ENCODE data around the gene PPP1R12A. TPM values are rescaled to one million over a fixed set of nuclear protein-coding genes. Genes with fewer than 3 reads are reported as not detected.
"Not testable (repeated sequence)": the region's sequence is repeated elsewhere in the genome, so short reads cannot be mapped to it uniquely, and the experiment has no call there.

PPP1R12A gene
- total RNA-seq, 4 donors from 2014 or later, result 79.2 to 276 (median 92.6) TPM

- H3K36me3 ChIP-seq, result peaks cover 0 to 15% (median 0%) of the 10 kb centered on the region in 3 donors
Measured at GRCh38 chr12:79828924-79829323, 106.0 kb downstream of the PPP1R12A start.

DNA sequence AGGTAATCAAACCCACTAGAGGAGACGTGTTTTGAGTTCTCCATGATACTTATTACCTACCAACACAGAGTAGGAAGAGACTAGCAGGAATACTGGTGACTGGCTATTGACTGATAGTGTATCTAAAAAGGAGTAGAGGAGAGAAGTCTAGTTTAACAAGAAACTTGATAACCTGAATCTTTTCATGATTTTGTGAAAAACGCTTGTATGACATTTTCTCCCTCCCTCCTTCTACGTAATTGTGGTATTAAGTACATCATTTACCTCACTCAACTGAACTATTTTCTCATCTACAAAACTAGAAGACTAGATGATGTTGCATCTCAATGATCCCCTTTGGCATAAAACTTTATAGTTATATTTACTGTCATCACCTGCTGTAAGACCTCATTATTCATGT, 107.4 kb downstream of the PPP1R12A start:
- peaks cover 0 to 15% (median 0%) of the 10 kb centered on the region in 3 donors for H3K36me3 ChIP-seq
- no peaks in the 10 kb centered on the region for H3K27me3 ChIP-seq
- DNase-seq, result no peak
- H3K4me1 ChIP-seq, result peaks cover 0 to 4% (median 0%) of the 10 kb centered on the region in 4 donors
- no peak for TF ChIP-seq POLR2A (IDR thresholded peaks at IDR 0.05)
- TF ChIP-seq, protein P1, sequence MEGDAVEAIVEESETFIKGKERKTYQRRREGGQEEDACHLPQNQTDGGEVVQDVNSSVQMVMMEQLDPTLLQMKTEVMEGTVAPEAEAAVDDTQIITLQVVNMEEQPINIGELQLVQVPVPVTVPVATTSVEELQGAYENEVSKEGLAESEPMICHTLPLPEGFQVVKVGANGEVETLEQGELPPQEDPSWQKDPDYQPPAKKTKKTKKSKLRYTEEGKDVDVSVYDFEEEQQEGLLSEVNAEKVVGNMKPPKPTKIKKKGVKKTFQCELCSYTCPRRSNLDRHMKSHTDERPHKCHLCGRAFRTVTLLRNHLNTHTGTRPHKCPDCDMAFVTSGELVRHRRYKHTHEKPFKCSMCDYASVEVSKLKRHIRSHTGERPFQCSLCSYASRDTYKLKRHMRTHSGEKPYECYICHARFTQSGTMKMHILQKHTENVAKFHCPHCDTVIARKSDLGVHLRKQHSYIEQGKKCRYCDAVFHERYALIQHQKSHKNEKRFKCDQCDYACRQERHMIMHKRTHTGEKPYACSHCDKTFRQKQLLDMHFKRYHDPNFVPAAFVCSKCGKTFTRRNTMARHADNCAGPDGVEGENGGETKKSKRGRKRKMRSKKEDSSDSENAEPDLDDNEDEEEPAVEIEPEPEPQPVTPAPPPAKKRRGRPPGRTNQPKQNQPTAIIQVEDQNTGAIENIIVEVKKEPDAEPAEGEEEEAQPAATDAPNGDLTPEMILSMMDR (IDR thresholded peaks at IDR 0.05), result no peak
- H3K4me3 ChIP-seq, result no peak overlapping the region
- H3K9me3 ChIP-seq, result no peaks in the 10 kb centered on the region
- H3K27ac ChIP-seq, result no peak overlapping the region

More at GRCh38 chr12:79828924-79829323, 106.0 kb downstream of the PPP1R12A start:
- Histone ChIP-seq H3K27ac (no peak overlapping the region), H3K9me3 (no peaks in the 10 kb centered on the region), H3K27me3 (no peaks in the 10 kb centered on the region), H3K4me1 (peaks cover 0 to 4% (median 0%) of the 10 kb centered on the region in 4 donors), H3K4me3 (no peak overlapping the region)
- no peak for DNase-seq
- TF ChIP-seq, protein P1 (IDR thresholded peaks at IDR 0.05), result no peak

- no peak for DNase-seq
- TF ChIP-seq POLR2A (IDR thresholded peaks at IDR 0.05), result no peak
- TF ChIP-seq, protein P1 (IDR thresholded peaks at IDR 0.05), result no peak
Measured at GRCh38 chr12:79826267-79827128, 108.4 kb downstream of the PPP1R12A start.

DNA sequence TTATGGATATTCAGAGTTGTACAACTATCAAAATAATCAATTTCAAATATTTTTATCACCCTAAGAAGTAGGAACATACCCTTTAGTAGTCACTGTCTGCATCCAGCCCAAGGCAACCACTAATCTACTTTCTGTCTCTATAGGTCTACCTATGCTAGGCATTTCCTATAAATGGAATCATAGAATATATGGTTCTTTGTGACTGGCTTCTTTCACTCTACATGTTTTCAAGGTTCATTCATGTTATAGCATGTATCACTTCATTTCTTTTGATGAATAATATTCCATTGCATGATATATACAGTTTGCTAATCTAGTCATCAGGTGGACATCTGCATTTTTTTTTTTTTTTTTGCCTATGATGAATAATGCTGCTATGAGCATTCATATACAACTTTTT, 112.4 kb downstream of the PPP1R12A start:
- no peak overlapping the region for H3K27ac ChIP-seq
- H3K4me1 ChIP-seq, result peaks cover 0 to 4% (median 0%) of the 10 kb centered on the region in 4 donors
- H3K27me3 ChIP-seq, result no peaks in the 10 kb centered on the region
- H3K9me3 ChIP-seq, result no peaks in the 10 kb centered on the region
- H3K4me3 ChIP-seq, result no peak overlapping the region
- peaks cover 0 to 26% (median 0%) of the 10 kb centered on the region in 3 donors for H3K36me3 ChIP-seq
- no peak for DNase-seq
- TF ChIP-seq, protein P1 (IDR thresholded peaks at IDR 0.05), result no peak

More at GRCh38 chr12:79826267-79827128, 108.4 kb downstream of the PPP1R12A start:
- H3K9me3 ChIP-seq, result no peaks in the 10 kb centered on the region
- H3K27me3 ChIP-seq, result no peaks in the 10 kb centered on the region
- no peak overlapping the region for H3K4me3 ChIP-seq
- peaks cover 0 to 16% (median 0%) of the 10 kb centered on the region in 3 donors for H3K36me3 ChIP-seq
- no peak overlapping the region for H3K27ac ChIP-seq
- H3K4me1 ChIP-seq, result peaks cover 0 to 4% (median 0%) of the 10 kb centered on the region in 4 donors

GRCh38 chr12:79818856-79819255, 116.0 kb downstream of the PPP1R12A start:
- peaks cover 0 to 39% (median 0%) of the 10 kb centered on the region in 3 donors for H3K36me3 ChIP-seq
- H3K27me3 ChIP-seq, result no peaks in the 10 kb centered on the region
- H3K4me1 ChIP-seq, result no peaks in the 10 kb centered on the region
- H3K27ac ChIP-seq, result peak overlapping the region in 1 of 4 donors; percentile 36
- no peak overlapping the region for H3K4me3 ChIP-seq
- no peak for DNase-seq
- H3K9me3 ChIP-seq, result no peaks in the 10 kb centered on the region
- no peak for TF ChIP-seq POLR2A (IDR thresholded peaks at IDR 0.05)
- TF ChIP-seq, protein P1 (IDR thresholded peaks at IDR 0.05), result no peak

- H3K36me3 ChIP-seq, result peaks cover 0 to 69% (median 0%) of the 10 kb centered on the region in 3 donors
- H3K27me3 ChIP-seq, H3K9me3 ChIP-seq, H3K27ac ChIP-seq, H3K4me1 ChIP-seq, DNase-seq, H3K4me3 ChIP-seq: not testable (repeated sequence)
Measured at GRCh38 chr12:79784366-79785065, 150.4 kb downstream of the PPP1R12A start.

Data from Peyer's patch (tissue), 4 donors.